Measurements from ENCODE around the gene DDX39A.

Gene DDX39A

DNA sequence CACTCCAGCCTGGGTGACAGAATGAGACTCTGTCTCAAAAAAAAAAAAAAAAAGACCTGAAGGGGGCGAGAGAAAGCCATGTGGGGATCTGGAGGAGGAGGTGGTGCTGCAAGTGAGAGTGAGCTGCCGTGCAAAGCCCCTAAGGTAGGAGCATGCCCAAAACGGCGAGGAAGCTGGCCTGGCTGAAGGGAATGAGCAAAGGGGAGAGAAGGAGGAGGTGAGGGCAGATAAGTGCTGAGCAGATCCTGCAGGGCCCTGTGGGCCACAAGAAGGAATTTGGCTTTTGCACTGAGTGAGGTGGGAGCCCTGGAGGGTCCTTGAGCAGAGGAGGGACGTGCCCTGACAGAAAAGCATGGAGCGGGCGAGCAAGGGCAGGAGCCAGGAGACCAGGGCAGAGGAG lies 57.3 kb downstream of the DDX39A start:
- no peak for FAIRE-seq
